Esophagus muscularis mucosa (tissue), 4 donors: ENCODE data around the gene MRPL28.
"Not testable (repeated sequence)": the region's sequence is repeated elsewhere in the genome, so short reads cannot be mapped to it uniquely, and the experiment has no call there.

Source experiments
- EP300 ChIP-seq: sonication (generic); formaldehyde crosslinking; IDR thresholded peaks from one replicate; pipeline ENCODE4 v1.6.1; 2017; ENCODE audit warnings: antibody characterized with exemption
- POLR2A ChIP-seq: fragments of 450-650 bp; IDR thresholded peaks from one replicate; pipeline ENCODE4 v1.6.1; 2017; ENCODE audit warnings: antibody characterized with exemption, moderate library complexity, mild to moderate bottlenecking, low read depth
- POLR2AphosphoS5 ChIP-seq, 2 donors: sonication (generic); formaldehyde crosslinking; IDR thresholded peaks; one replicate each; pipeline ENCODE4 v1.6.1; 2017; ENCODE audit warnings: antibody characterized with exemption in 2 of 2
- TF ChIP-seq, protein P1 (sequence below), 3 experiments: fragments of 200-600 bp in 2 of 3; fragments of 450-650 bp in 1 of 3; sonication (generic) in 2 of 3; IDR thresholded peaks; one replicate each; pipeline ENCODE4 v1.5.1; 2017 to 2019; ENCODE audit warnings: antibody characterized with exemption in 3 of 3, mild to moderate bottlenecking in 2 of 3, moderate library complexity in 1 of 3

DNA sequence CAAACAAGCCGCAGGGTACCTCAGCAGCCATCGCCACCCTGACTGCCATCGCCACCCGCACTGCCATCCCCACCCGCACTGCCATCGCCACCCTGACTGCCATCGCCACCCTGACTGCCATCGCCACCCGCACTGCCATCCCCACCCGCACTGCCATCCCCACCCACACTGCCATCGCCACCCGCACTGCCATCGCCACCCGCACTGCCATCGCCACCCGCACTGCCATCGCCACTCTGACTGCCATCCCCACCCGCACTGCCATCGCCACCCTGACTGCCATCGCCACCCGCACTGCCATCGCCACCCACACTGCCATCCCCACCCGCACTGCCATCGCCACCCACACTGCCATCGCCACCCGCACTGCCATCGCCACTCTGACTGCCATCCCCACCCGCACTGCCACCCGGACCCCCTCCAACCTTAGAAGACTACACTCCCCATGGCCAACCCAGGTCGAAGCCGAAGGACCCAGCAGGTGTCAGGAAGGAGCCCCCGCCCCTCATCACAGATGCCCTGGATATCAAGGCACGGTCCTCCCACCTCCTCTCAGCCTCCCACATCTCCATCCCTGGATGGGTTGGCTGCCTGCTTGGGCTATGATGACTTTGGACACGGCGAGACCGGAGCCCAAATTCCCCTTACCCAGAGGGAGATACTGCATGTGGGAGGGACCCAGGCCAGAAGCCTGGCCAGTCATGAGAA lies 7.9 kb upstream of the MRPL28 start:
- TF ChIP-seq, protein P1, sequence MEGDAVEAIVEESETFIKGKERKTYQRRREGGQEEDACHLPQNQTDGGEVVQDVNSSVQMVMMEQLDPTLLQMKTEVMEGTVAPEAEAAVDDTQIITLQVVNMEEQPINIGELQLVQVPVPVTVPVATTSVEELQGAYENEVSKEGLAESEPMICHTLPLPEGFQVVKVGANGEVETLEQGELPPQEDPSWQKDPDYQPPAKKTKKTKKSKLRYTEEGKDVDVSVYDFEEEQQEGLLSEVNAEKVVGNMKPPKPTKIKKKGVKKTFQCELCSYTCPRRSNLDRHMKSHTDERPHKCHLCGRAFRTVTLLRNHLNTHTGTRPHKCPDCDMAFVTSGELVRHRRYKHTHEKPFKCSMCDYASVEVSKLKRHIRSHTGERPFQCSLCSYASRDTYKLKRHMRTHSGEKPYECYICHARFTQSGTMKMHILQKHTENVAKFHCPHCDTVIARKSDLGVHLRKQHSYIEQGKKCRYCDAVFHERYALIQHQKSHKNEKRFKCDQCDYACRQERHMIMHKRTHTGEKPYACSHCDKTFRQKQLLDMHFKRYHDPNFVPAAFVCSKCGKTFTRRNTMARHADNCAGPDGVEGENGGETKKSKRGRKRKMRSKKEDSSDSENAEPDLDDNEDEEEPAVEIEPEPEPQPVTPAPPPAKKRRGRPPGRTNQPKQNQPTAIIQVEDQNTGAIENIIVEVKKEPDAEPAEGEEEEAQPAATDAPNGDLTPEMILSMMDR (IDR thresholded peaks at IDR 0.05) = not testable (repeated sequence)
- TF ChIP-seq EP300; POLR2A; POLR2AphosphoS5 (IDR thresholded peaks at IDR 0.05): not testable (repeated sequence)
